ENCODE results near the gene FAH.

FAH gene

GRCh38 chr15:80202016-80202315, 49.2 kb downstream of the FAH start:
- no peak for DNase-seq

- no peak for DNase-seq
Measured at GRCh38 chr15:80202641-80203360, 50.0 kb downstream of the FAH start.

- no peak for DNase-seq
Measured at GRCh38 chr15:80203361-80203885, 50.6 kb downstream of the FAH start.

- DNase-seq: no peak
Measured at GRCh38 chr15:80204231-80204630, 51.4 kb downstream of the FAH start.

DNA sequence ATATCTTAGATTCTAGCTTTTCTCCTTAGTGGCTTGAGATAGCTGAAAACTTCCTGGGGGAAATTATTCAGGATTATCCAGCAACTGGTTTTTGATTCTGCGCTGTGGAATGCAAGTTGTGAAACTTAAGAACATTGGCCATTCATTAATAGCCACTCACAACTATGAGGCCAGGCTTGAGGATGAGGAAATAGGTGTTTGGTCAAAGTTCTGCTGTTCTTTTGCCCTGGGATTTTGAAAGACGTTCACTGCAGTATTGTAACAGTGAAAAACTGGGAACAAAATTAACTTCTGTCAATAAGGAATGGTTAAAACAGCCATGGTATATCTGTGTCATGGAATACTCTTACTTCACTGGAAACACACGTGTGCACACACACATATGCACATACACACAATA, 55.1 kb downstream of the FAH start:
- DNase-seq: no peak

- DNase-seq: no peak
Measured at GRCh38 chr15:80208758-80209734, 56.2 kb downstream of the FAH start.

DNA sequence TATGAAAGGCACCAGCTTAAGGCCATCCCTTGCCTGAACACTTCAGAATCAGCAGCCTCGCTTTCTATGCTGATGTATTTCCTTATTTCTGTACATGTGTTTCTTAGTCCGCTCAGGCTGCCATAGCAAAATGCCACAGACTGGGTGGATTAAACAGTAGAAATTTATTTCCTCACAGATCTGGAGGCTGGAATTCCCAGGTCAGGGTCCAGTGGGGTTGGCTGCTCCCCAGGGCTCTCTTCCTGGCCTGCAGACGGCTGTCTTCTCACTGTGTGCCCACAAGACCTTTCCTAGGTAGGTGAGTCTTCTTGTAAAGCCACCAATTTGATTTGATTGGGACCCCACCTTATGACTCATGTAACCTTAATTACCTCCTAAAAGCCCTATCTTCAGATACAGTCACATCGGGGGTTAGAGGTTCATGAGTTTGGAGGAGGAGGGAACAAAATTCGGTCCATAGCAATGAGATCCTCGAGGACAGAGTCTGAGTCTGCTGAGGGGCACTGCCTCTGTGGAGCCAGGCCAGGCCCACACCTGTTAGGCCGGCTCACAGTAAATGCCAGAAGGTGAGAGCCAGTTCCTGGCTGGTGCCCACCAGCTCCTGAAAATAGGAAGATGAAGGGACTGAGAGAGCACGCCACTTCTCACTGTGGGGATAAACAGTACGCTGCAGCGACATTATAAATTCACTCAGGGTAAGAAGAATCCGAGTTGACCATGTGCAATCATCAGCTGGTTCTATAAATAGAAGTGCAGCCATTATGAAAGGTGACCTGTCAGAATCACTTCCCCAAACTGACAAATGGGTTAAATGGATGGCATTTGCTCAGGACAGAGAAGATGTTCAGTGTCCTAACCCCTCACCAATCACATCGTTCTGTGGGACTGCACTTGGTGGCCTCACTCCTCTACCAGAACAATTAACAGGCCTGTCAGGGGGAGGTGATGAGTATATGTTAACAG, 58.1 kb downstream of the FAH start:
- DNase-seq: no peak

DNA sequence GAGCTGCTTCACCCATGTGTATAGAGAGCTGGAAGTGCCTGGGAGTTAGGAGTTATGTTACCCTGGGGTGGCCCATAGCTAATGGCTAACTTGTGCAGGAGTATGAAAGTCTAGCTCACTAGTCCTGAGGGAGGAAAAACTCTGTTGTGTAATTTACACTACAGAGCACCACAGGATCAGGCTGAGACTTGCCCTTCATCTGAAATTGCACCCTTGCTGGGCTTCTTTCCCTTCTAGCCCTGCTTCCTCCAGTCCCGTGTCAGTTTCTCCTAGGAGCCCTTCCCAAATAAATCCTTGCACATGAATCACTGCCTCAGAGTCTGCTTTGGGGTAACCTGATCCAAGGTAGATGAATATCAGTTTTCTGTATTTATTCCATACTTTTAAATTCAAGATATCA, 59.2 kb downstream of the FAH start:
- no peak for DNase-seq

DNA sequence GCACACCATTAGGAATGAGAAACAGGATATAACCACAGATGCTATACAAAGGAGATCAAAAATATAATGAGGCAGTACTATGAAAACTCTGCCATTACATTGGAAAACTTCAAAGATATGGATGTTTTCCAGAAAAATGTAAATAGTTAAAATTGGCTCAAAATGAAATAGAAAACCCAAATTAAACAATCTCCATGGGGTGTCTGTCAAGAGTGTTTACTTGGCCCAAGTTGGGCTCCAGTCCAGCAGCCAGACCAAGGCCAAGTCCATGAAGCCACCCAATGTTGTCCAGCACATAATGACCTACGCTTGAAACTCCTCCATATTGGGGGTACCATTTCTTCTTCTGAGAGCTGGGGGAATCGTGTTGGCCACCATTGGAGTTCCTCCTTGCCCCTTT, 62.1 kb downstream of the FAH start:
- DNase-seq: no peak

DNA sequence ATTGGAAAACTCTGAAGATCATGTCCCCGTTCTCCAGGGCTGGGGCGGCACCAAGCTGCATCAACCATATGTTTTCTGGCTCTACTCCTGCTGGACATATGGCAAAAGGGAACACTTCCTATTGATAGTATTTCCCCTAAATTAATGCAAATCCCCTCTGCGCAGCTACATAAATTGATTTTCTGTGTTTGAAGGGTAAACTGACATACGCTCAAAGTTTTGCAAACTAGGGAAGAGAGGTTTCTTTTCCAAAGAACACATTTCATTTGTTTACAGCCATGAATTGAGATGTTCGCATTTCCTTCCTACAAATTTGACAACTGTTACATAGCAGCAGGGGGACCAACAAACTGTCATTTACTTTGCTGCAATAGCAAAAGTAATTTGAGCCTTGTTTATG, 63.3 kb downstream of the FAH start:
- no peak for DNase-seq

GRCh38 chr15:80216911-80217310, 64.1 kb downstream of the FAH start:
- DNase-seq: no peak

DNA sequence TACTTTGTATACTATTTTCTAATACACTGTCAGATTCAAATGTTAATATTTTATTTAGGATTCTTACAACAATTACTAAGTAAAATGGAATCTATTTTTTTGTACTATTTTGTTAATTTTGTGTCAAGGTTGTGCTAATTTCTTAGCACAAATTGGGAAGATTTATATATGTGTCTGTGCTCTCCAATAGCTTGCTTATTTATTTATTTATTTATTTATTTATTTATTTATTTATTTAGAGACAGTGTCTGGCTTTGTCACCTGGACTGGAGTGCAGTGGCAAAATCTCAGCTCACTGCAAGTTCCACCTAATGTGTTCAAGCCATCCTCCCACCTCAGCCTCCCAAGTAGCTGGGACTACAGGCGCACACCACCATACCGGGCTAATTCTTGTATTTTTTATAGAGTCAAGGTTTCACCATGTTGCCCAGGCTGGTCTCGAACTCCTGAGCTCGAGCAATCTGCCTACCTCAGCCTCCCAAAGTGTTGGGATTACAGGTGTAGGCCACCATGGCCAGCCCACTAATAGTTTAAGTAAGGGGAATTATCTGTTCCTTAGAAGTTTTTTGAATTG, 64.6 kb downstream of the FAH start:
- DNase-seq: no peak

DNA sequence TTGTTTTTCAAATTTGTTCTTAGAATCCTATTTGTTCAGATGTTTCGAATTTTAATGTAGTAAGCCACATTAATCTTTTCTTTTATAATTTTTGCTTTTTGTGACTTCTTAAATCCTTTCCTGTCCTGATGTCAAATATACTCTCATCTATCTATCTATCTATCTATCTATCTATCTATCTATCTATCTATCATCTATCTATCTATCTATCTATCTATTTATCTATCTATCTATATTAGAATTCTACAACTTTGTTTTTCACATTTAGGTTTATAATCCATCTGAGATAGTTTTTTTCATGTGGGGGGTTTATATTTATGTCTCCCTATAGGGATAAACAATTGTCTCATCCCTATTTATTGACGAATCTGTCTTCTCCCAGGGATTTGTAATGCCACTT, 67.2 kb downstream of the FAH start:
- no peak for DNase-seq

DNA sequence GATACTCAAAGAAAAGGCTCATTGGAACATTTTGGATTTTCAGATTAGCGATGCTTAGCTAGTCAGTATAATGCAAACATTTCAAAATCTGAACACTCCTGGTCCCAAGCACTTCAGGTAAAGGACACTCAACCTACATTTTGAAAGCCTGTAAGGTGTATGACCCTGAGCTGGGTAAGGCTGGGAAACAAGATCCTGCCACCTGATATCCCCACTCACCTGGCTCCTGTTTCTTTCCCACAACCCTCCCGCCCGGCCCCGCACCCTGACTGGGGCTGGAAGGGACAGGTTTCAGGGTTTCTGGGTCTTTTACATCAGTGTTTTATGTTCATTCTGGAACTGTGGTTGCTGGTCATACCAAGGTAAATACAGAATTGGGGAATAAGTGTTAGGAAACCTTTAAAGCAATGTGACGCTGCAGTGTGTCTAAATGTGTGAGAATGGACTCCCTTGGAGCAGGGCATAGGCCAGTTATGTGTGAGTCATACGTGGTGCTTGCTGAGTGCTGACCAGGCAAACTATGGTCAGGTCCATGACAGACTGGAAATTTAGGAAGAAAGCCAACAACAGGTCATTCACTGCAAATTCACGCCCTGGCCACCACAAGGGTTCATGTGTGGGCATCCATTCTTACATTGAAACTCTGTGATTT, 76.3 kb downstream of the FAH start:
- no peak for DNase-seq

DNA sequence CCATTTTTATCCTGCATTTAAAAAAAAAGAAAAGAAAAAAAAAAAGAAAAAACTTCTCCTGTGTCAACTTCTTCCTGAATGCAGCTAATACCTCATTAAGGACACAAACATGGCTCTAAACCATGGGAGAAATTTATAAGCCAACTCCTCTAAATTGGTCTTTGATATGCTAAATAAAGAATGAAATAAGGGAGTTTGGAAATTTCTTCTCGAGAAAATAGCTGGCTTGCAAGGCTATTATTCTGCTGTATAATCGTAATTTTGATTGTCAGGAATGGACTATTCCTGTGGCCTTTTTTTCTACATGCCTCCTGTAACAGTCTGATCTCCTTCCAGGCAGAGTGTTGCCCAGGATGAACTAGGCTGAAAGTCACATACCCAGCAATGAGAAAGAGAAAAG, 78.6 kb downstream of the FAH start:
- no peak for DNase-seq

DNA sequence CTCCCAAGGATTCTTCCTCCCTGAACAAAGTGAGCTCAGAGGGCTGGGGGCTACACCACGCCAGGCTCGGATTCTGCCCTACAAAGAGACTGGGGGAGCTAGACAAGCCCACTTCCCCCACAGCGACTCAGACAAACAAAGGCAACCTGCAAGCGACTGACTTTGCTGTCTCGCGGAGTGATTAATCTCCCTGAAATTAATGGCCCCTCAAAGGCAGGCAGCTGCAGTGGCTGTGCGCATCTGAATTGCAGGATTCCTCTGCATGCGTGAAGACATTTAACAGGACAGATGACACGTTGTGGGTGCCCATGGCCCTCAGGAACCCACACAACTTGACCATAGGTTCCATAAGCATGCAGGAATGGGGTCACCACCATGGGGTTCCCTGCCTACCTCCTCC, 80.8 kb downstream of the FAH start:
- DNase-seq: no peak

- DNase-seq: no peak
Measured at GRCh38 chr15:80234883-80235282, 82.1 kb downstream of the FAH start.
